HEK293 (cell line): ENCODE data around the gene HM13.
A peak's percentile ranks its signal among the peaks of the same experiment; 100 is the strongest.

ENCODE experiments used
- CTCF ChIA-PET: fragments of 350-600 bp; formaldehyde crosslinking; extraction: SDS; loops from one replicate; lab custom pipeline; 2021; ENCODE audit warnings: antibody characterized with exemption; lab: Yijun Ruan, JAX
- POLR2A ChIA-PET: fragments of 300-600 bp; formaldehyde crosslinking; extraction: SDS; loops from one replicate; lab custom pipeline; 2020; ENCODE audit warnings: antibody characterized with exemption, inconsistent platforms; lab: Yijun Ruan, JAX
- H3K27ac ChIP-seq: fragments of 200-500 bp; sonication (Bioruptor generic); 2 replicates; pipeline ENCODE4 v1.5.1; 2014; ENCODE audit warnings: low read depth, low read length, control low read depth, inconsistent platforms; ENCODE audit errors: extremely low read depth
- H3K36me3 ChIP-seq, 2 experiments: fragments of 200-500 bp in 1 of 2; sonication (Bioruptor generic) in 1 of 2; 1 replicate in 1 of 2; 2 replicates in 1 of 2; pipeline ENCODE4 v1.5.1; 2014 to 2017; ENCODE audit warnings: inconsistent platforms in 2 of 2, low read length in 2 of 2; ENCODE audit not compliant: control insufficient read depth in 2 of 2, insufficient read depth in 1 of 2
- H3K4me1 ChIP-seq: fragments of 200-500 bp; sonication (Bioruptor generic); 2 replicates; pipeline ENCODE4 v1.5.1; 2014; ENCODE audit warnings: mild to moderate bottlenecking, low read length, inconsistent platforms; ENCODE audit not compliant: control insufficient read depth, insufficient read depth
- H3K4me3 ChIP-seq: 2 replicates; pipeline ENCODE4 v1.5.1; 2011; ENCODE audit warnings: low read depth, mild to moderate bottlenecking, control low read depth, low read length, moderate library complexity
- H3K9me3 ChIP-seq: fragments of 200-500 bp; sonication (Bioruptor generic); 2 replicates; pipeline ENCODE4 v1.5.1; 2014; ENCODE audit warnings: low read depth, low read length, inconsistent platforms; ENCODE audit not compliant: control insufficient read depth, insufficient read depth
- BCL6B ChIP-seq: fragments of 450-650 bp; formaldehyde crosslinking; IDR thresholded peaks from 2 replicates; pipeline ENCODE4 v1.5.1; 2017; ENCODE audit warnings: missing biosample characterization, missing genetic modification characterization
- GLI2 ChIP-seq: fragments of 450-650 bp; formaldehyde crosslinking; IDR thresholded peaks from 2 replicates; pipeline ENCODE4; 2017; ENCODE audit warnings: missing biosample characterization, missing genetic modification characterization, low read depth, borderline replicate concordance
- GLIS1 ChIP-seq: fragments of 450-650 bp; formaldehyde crosslinking; IDR thresholded peaks from 2 replicates; pipeline ENCODE4 v1.5.1; 2016; ENCODE audit warnings: missing biosample characterization, missing genetic modification characterization
- MEIS1 ChIP-seq: sonication (generic); formaldehyde crosslinking; IDR thresholded peaks from 2 replicates; pipeline ENCODE4 v1.8.1; 2022; ENCODE audit warnings: missing genetic modification reagents, mild to moderate bottlenecking, borderline replicate concordance
- PRDM10 ChIP-seq: fragments of 450-650 bp; formaldehyde crosslinking; IDR thresholded peaks from 2 replicates; pipeline ENCODE4 v1.5.1; 2016; ENCODE audit warnings: missing biosample characterization, missing genetic modification characterization
- RBAK ChIP-seq: fragments of 450-650 bp; formaldehyde crosslinking; IDR thresholded peaks from 2 replicates; pipeline ENCODE4 v1.5.1; 2016; ENCODE audit warnings: missing biosample characterization, missing genetic modification characterization
- SCRT2 ChIP-seq: fragments of 450-650 bp; formaldehyde crosslinking; IDR thresholded peaks from 2 replicates; pipeline ENCODE4 v1.5.1; 2016; ENCODE audit warnings: missing biosample characterization, missing genetic modification characterization
- SETDB1 ChIP-seq: IDR thresholded peaks from one replicate; pipeline ENCODE4 v1.6.1; 2017; ENCODE audit warnings: mild to moderate bottlenecking, low read length, moderate library complexity, mixed read lengths; ENCODE audit not compliant: insufficient read length
- TRIM28 ChIP-seq: IDR thresholded peaks from 2 replicates; pipeline ENCODE4 v1.6.1; 2011; ENCODE audit warnings: low read length, control low read depth, borderline replicate concordance
- YY1 ChIP-seq: fragments of 450-650 bp; formaldehyde crosslinking; IDR thresholded peaks from 2 replicates; pipeline ENCODE4 v1.5.1; 2018; ENCODE audit warnings: missing biosample characterization, missing genetic modification characterization
- ZFP3 ChIP-seq: fragments of 450-650 bp; formaldehyde crosslinking; IDR thresholded peaks from 2 replicates; pipeline ENCODE4 v1.5.1; 2016; ENCODE audit warnings: low read depth, missing biosample characterization, missing genetic modification characterization
- ZFP41 ChIP-seq: fragments of 450-650 bp; formaldehyde crosslinking; IDR thresholded peaks from 2 replicates; pipeline ENCODE4 v1.5.1; 2016; ENCODE audit warnings: missing biosample characterization, missing genetic modification characterization, borderline replicate concordance
- ZIC2 ChIP-seq: fragments of 450-650 bp; formaldehyde crosslinking; IDR thresholded peaks from 2 replicates; pipeline ENCODE4 v1.5.1; 2016; ENCODE audit warnings: missing biosample characterization, missing genetic modification characterization
- ZNF121 ChIP-seq: fragments of 450-650 bp; formaldehyde crosslinking; IDR thresholded peaks from 2 replicates; pipeline ENCODE4 v1.5.1; 2016; ENCODE audit warnings: missing biosample characterization, missing genetic modification characterization
- ZNF146 ChIP-seq: fragments of 450-650 bp; formaldehyde crosslinking; IDR thresholded peaks from 2 replicates; pipeline ENCODE4 v1.5.1; 2016; ENCODE audit warnings: missing biosample characterization, missing genetic modification characterization
- ZNF202 ChIP-seq: fragments of 450-650 bp; formaldehyde crosslinking; IDR thresholded peaks from 2 replicates; pipeline ENCODE4 v1.5.1; 2016; ENCODE audit warnings: missing biosample characterization, missing genetic modification characterization, borderline replicate concordance
- ZNF211 ChIP-seq: fragments of 450-650 bp; formaldehyde crosslinking; IDR thresholded peaks from 2 replicates; pipeline ENCODE4 v1.5.1; 2016; ENCODE audit warnings: low read depth, missing biosample characterization, missing genetic modification characterization
- ZNF214 ChIP-seq: fragments of 450-650 bp; formaldehyde crosslinking; IDR thresholded peaks from 2 replicates; pipeline ENCODE4 v1.5.1; 2017; ENCODE audit warnings: missing biosample characterization, mild to moderate bottlenecking, missing genetic modification characterization, borderline replicate concordance
- ZNF280D ChIP-seq: fragments of 450-650 bp; formaldehyde crosslinking; IDR thresholded peaks from 2 replicates; pipeline ENCODE4 v1.5.1; 2016; ENCODE audit warnings: missing biosample characterization, missing genetic modification characterization
- ZNF292 ChIP-seq: fragments of 450-650 bp; formaldehyde crosslinking; IDR thresholded peaks from 2 replicates; pipeline ENCODE4 v1.5.1; 2016; ENCODE audit warnings: low read depth, missing biosample characterization, missing genetic modification characterization, borderline replicate concordance
- ZNF404 ChIP-seq: fragments of 450-650 bp; formaldehyde crosslinking; IDR thresholded peaks from 2 replicates; pipeline ENCODE4 v1.5.1; 2017; ENCODE audit warnings: missing biosample characterization, missing genetic modification characterization
- ZNF433 ChIP-seq: fragments of 450-650 bp; formaldehyde crosslinking; IDR thresholded peaks from 2 replicates; pipeline ENCODE4 v1.5.1; 2016; ENCODE audit warnings: missing biosample characterization, missing genetic modification characterization, low read depth
- ZNF610 ChIP-seq: fragments of 450-650 bp; formaldehyde crosslinking; IDR thresholded peaks from 2 replicates; pipeline ENCODE4 v1.5.1; 2016; ENCODE audit warnings: missing biosample characterization, missing genetic modification characterization, borderline replicate concordance
- ZNF623 ChIP-seq: fragments of 450-650 bp; formaldehyde crosslinking; IDR thresholded peaks from 2 replicates; pipeline ENCODE4 v1.5.1; 2016; ENCODE audit warnings: missing biosample characterization, missing genetic modification characterization
- ZNF701 ChIP-seq: fragments of 450-650 bp; formaldehyde crosslinking; IDR thresholded peaks from 2 replicates; pipeline ENCODE4 v1.5.1; 2016; ENCODE audit warnings: missing biosample characterization, missing genetic modification characterization
- ZNF768 ChIP-seq: fragments of 450-650 bp; formaldehyde crosslinking; IDR thresholded peaks from 2 replicates; pipeline ENCODE4 v1.5.1; 2018; ENCODE audit warnings: missing biosample characterization, mild to moderate bottlenecking, missing genetic modification characterization
- ZNF776 ChIP-seq: fragments of 450-650 bp; formaldehyde crosslinking; IDR thresholded peaks from 2 replicates; pipeline ENCODE4 v1.5.0; 2017; ENCODE audit warnings: missing biosample characterization, missing genetic modification characterization, borderline replicate concordance
- ZNF791 ChIP-seq: fragments of 450-650 bp; formaldehyde crosslinking; IDR thresholded peaks from 2 replicates; pipeline ENCODE4 v1.5.1; 2016; ENCODE audit warnings: missing biosample characterization, missing genetic modification characterization

HM13 gene

GRCh38 chr20:31572701-31573554, 58.7 kb downstream of the HM13 start:
- ChIA-PET POLR2A (interaction anchor here (0.5 to 8.7 kb wide), 15 partner anchors 10 to 263 kb away, joined by 3 to 255 read pairs (median 6); partner anchors contain the start of genes BCL2L1, ID1 and TPX2), CTCF (interaction anchor here (0.6 to 25.7 kb wide), 6 partner anchors 13 to 151 kb away, joined by 3 to 1204 read pairs (median 4); partner anchors contain the start of gene ID1)
- Histone ChIP-seq H3K36me3 (peaks cover 6 to 18% of the 10 kb centered on the region in 2 experiments; a peak in 2 of 3 replicates), H3K27ac (peak overlapping the region; percentile 88), H3K9me3 (no peaks in the 10 kb centered on the region), H3K4me3 (peak overlapping the region; percentile 41), H3K4me1 (peaks cover 8% of the 10 kb centered on the region)
- TF ChIP-seq ZIC2 (tag by site-specific recombination) (peak; percentile 72), ZNF791 (tag by site-specific recombination) (no peak), ZNF433 (tag by site-specific recombination) (no peak), ZNF768 (tag by site-specific recombination) (no peak), GLI2 (tag by site-specific recombination) (no peak), SETDB1 (no peak), ZNF610 (tag by site-specific recombination) (no peak), ZNF211 (tag by site-specific recombination) (no peak), ZNF776 (no peak), ZNF701 (tag by site-specific recombination) (no peak), TRIM28 (no peak), ZNF121 (tag by site-specific recombination) (no peak), ZNF404 (tag by site-specific recombination) (no peak), BCL6B (tag by site-specific recombination) (no peak), ZFP3 (tag by site-specific recombination) (no peak), PRDM10 (tag by site-specific recombination) (peak; percentile 89), GLIS1 (tag by site-specific recombination) (peak; percentile 92), ZNF292 (tag by site-specific recombination) (no peak), SCRT2 (0 out of 2 replicates have a peak, but pooled peaks have one; percentile 10), ZNF623 (tag by site-specific recombination) (no peak), ZNF146 (tag by site-specific recombination) (no peak), ZNF280D (tag by site-specific recombination) (no peak), ZNF214 (tag by site-specific recombination) (no peak), ZNF202 (tag by site-specific recombination) (no peak), RBAK (tag by site-specific recombination) (no peak), ZFP41 (tag by site-specific recombination) (no peak), YY1 (tag by site-specific recombination) (peak; percentile 28; the same call in 1 of the 2 replicates), MEIS1 (no peak)
